HK-2 (cell line): ENCODE measurements around the gene BEST4.
"Not testable (repeated sequence)": the region's sequence is repeated elsewhere in the genome, so short reads cannot be mapped to it uniquely, and the experiment has no call there.

ENCODE experiments used
- DNase-seq: peaks from one replicate; pipeline ENCODE4 v3.0.0-alpha.2; 2018; ENCODE audit not compliant: unreplicated experiment

The BEST4 gene

DNA sequence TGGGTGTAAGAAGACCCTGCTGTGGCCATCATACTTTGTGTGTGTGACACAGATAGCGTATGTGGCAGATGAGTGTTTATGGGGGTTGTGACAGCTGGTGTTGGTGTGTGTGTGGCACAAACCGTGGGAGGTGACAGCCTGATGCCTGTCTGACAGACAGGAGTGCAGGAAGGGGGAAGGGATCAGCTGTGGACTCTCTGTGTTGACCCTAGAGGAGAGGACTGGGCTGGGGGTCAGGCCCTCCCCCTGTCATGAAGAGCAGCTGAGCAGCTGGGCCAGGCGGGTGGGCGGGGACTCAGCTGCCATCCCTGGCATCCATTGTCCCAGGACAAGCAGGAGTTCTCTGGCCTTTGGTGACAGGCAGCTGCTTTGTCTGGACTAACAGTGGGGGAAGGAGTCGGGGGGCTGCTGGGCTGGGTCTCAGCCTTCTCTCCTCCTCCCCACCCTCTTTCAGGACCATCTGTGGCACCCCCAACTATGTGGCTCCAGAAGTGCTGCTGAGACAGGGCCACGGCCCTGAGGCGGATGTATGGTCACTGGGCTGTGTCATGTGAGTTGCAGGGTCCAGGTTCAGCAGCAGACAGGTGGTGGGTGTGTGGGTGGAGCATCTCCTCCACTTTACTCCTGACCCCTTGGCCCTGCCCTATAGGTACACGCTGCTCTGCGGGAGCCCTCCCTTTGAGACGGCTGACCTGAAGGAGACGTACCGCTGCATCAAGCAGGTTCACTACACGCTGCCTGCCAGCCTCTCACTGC is 14.5 kb upstream of the BEST4 start:
- no peak for DNase-seq

DNA sequence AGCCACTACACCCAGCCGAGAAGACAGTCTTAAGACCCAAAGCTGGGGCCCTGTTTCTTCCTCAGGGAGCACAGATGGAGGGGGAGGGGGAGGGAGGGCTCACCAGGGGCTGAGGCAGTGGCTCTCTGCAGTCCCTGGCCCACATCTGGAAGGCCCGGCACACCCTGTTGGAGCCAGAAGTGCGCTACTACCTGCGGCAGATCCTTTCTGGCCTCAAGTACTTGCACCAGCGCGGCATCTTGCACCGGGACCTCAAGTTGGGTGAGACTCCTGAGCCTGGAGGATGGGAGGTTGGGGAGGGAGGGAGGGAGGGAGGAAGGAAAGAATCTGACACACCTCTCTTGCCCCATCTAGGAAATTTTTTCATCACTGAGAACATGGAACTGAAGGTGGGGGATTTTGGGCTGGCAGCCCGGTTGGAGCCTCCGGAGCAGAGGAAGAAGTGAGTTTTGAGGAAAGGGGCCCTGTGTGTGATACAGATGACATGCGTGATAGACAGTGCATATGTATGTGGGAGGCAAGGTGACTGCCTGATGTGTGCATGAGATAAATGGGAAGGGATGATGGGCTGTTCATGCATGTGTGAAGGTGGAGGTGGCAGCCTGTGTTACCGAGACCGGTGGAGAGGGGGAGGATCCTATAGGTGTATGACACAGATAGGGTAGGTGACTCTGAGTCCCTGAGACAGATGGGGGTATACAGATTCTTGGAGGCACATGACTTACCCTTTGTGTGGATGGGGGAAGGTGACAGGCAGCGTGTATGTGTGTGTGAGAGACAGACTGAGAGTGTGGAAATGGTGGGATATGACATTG is 13.7 kb upstream of the BEST4 start:
- no peak for DNase-seq

DNA sequence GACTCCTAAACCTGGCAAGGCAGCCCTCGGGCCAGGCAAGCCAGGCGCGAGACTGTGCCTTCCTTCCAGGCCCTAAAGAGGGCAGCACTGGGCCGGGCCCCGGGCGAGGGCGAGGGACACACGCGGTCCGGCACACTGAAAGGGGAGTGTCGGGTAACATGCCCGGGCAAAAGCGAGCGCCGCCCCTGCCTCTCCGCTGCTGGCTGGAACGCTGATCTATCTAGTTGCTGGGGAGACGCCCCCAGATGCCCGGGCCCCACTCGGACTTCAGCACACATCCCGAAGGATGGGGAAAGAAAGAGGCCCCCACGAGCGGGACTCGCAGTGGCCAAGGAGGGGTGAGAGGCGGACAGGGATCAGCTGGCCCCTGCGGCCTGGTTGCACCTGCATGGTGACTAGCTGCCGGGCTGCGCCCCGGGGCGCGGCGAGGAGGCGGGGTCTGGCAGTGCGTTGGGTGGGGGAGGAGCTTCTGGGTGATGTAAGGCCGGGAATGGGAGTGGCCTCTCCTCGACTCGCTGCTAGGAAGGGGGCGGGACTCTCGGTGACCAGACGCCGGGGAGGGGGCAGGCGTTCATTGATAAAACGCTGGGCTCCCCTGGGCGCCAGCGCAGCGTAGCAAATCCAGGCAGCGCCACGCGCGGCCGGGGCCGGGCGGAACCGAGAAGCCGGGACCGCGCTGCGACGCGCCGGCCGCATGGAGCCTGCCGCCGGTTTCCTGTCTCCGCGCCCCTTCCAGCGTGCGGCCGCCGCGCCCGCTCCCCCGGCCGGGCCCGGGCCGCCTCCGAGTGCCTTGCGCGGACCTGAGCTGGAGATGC is 12.0 kb upstream of the BEST4 start, which contains the start of gene PLK3:
Gene PLK3, plus strand, starts transcription at position 608 of the 815 bp plus-strand sequence. Its CDS starts 87 bp downstream, at position 695.
- peak; percentile 98 for DNase-seq

DNA sequence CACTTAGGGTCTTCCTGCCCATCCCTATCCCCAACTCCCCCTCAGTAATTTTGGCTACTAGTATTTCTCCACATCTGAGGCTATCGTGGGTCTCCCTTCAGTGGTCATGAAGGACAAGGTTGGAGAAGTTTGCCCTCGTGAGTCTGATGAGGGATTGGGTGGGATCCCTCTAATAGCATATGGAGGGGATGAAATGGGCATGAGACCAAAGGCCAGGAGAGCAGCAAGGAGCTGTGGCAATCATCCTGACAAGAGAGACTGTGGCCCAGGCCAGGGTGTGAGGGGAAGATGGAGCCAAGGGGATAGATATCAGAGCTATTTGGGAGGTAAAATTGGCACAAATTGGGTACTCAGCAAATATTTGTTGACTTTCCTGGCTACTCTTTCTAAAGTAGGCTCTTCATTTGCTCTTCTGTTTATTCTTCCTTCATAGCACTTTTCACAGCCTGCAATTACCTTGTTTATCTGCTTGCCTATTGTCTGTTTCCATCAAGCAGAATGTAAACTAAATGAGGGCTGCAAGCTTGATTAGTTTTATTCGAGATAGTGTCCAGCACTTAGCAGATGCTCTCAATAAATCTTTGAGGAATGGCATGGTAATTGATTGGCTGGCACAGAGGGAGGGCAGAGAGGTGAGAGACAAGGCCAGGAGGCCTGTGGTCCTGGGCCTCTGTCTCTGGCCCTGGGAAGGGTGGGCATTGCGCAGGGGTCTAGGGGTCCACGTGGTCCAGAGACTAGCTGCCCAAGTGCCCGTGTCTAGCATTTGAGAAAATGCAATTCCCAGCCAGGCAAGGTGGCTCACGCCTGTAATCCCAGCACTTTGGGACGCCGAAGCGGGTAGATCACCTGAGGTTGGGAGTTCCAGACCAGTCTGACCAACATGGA is 10.8 kb upstream of the BEST4 start:
- no peak for DNase-seq

DNA sequence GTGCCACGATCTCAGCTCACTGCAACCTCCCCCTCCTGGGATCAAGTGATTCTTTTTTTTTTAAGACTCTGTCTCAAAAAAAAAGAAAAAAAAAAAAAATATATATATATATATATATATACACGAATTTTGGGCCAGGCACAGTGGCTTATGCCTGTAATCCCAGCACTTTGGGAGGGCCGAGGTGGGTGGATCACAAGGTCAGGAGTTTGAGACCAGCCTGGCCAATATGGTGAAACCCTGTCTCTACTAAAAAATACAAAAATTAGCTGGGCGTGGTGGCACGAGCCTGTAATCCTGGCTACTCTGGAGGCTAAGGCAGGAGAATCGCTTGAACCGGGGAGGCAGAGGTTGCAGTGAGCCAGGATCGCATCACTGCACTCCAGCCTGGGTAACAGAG is 9.9 kb upstream of the BEST4 start:
- DNase-seq, result not testable (repeated sequence)

DNA sequence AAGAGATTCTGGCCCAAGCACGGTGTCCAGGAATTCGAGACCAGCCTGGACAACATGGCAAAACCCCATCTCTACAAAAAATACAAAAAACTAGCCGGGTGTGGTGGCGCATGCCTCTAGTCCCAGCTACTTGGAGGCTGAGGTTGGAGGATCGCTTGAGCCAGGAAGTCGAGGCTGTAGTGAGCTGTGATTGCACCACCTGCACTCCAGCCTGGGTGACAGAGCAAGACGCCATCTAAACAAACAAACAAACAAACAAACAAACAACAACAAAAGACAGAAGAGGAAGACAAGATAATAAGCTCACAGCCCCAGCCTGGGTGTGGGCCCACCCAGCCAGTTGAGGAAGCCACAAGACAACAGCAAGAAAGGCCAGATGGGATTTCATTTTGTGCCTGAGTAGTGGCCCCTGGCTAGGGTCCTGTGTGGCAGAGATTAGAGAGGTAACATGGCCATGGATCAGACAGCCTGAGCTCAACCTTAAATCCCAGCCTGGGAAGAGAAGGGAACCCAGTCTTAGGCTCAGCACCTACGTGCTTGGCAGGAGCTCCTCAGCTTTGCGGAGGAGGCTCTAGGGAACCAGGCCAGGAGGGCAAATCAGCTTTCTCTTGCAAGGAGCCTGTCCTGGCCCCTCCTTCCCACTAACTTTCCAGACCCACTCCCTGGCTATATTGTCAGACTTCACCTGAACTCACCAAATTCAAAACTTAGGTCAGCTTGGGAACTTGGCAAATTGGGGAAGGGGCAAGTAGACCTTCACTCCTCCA is 4.9 kb upstream of the BEST4 start:
- DNase-seq, result no peak

DNA sequence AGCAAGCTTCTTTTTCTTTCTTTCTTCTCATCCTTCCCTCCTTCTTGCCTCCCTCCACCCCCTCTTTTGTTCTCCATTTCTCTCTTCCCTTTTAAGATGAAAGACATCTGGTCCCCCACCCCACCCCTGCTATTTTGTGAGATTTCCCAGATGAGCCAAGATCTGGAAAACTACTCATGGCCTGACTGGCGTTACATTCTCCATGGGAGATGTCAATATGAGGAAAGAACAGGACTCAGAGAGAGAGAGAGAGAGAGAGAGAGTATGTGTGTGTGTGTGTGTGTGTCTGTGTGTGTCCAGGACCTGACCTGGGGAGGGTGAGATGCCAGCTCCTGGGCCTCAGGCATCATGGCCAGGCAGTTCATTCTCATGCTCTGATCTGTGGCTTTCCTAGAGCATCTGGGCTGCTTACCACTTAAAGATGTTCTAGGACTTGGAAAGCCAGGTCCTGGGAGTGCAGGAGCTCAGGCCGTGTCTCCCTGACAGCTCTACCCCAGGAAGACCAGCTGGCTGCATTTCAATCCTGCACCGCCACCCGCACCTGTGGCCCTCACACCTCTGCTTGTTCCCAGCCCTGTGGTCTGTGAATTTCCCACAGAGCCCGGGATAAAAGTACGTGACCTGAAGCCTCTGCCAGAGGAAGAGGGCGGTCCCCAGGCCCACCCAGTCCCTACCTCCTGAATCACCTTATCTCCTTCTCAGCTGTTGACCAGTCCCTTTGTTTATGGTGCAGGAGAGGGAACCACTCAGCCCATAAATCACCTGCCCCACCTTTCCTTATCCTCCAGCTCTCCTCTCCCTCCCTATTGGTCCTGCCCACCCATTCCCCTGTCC is 3.2 kb upstream of the BEST4 start:
- DNase-seq, result no peak

DNA sequence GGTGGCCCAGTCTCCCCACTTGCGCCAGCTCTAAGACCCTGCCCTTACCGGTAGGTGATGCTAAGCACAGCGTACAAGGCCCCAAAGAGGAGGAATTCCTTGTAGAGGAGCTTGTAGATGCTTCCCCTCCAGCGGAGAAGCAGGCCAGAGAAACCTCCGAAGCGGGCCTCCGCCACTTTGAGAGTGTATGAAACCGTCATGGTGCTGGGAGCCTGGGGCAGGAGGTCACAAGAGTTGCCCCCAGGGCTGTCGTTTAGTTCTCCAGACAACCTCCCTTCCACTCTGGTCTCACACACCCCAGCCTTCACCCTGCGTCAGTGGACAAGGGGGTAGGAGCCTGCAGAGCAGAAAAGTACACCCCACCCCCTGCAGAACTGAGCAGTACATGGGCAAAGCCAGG is 464 bp downstream of the BEST4 start:
- no peak for DNase-seq

DNA sequence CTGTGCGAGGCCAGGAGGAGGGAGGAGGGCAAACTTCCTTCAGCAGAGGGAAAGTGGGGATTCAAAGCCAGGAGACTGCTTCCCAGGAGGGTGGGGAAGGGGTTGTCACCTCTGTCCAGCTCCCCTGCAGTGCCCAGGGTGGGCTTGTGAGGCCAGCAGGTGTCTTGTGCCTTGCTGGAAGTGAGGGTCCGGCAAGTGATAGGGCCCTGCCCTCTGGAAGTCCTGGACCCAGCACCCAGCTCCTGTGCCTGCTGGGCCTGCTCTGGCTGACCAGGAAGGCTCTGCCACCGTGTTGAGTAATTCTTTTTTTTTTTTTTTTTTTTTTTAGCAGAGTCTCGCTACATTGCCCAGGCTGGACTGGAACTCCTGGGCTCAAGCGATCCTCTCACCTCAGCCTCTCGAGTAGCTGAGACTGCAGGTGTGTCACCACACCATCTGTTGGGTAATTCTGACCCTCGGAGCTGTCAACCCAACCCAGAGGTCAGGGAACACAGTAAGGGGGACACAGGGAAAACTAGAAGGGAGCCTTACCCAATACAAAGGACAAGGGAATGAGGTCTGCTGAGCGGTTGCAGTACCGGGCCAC is 1.0 kb downstream of the BEST4 start:
- DNase-seq, result no peak

DNA sequence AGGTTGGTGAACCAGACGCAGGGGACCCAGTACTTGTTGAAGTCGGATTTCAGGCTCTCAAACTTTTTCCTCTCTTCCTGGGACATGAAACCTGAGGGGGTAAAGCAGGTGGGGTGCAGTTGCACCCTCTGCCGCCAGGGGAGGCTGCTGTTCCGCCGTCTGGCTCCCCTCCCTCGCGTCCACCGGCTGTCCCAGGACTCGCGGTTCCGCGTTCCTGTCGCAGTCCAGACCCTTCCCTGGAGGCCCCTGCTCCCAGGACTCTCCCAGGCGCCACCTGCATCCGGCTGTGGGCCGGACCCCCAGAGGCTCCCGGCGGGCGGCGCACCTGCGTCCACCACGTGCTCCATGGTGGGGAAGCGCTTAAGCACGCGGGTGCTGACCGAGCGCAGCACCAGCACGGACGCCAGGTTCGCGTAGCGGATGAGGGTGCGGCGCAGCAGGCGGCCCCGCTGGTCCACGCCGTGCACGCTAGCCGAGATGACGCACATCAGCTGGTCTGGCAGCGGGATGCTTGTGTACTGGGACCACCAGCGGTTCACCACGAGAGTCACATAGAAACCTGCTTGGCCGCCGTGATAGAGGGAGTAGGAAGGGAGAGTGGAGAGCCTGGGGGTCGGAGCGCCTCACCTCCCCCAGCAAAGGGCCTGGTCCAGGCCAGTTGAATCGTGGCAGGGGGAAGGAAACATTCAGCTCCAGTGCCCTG is 1.7 kb downstream of the BEST4 start:
- no peak for DNase-seq

DNA sequence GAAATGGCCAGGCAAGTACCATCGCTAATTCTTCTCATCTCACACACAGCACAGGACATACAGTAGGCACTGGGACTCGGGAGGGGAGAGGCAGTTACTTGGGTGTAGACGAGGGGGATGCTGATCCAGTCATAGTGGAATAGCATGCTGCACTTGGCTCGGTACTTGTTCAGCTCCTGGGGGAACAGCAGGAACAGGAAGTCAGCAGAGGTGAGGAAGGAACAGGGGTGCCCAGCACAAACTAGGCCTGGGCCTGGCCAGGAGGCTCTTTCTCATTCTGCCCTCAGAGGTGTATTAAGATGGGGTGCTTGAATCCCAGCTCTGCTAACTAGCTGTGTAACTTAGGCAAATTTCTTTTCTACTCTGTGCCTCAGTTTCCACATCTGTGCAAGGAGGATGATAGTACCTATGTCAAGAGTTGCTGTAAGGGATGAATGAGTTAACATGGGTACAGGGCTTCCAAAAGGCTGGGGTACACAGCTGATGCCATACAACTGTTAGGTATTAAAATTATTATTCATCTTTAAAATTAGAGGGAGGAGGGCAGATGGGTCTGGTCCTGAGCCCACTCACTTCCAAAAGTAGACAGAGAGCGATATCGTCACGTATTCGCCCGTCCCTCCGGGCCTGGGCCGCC is 2.4 kb downstream of the BEST4 start:
- no peak for DNase-seq

DNA sequence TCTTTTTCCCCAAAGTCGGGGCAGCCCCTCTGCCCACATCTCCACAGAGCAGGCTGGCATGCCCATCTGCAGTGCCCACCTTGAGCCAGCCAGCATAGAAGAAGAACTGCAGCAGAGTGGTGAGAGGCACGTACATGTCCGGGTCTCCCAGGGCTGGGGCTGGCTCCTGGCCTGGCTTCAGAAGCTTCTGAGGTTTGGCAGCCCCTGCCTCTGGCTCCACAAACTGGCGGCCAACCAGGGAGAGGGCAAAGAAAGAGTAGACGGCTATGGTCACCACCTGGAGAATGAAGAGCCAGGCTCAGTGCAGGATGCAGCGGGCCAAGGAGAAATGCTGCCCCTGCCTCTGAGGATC is 3.0 kb downstream of the BEST4 start:
- DNase-seq, result no peak

DNA sequence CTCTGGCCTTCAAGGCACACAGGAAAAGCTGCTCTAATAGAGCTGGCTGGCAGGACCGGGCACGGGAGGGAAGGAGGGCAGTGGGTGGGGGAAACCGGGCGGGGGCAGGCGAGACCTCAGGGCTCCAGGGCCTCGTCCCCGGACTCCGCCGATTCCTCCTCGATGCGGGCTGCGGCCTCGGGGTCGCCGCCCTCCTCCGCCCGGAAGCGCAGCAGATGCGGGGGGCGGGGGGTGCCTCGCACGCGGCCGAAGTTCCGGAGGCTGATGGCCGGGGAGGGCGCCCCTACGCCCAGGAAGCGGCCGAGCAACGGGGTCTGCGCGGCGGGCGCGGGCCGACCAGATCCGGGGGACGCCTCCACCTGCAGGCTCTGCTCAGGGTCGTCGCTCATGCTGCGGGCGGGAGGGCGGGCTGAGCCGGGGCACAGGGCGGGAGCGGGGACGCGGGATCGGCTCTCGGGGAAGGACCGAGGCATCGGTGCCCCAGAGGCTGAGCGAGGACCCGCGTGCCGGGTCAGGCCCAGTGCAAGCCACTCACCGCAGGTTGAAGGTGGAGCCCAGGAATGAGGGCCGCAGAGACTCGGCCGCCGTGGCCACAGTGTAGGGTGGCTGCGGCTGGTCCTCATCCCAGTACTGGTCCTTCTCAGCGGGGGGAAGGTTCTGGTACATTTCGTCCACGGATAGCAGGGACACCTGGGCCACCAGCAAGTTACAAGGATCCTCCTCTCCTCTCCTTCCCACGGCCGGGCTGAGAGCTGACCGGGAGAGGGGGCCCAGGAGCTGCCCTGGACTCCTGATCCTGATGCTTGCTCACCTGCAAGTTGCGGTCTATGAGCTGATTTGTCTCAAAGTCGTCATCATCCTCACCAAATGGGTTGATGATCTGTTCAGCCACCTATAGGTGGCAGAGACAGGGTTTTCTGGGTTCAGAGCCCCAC is 3.6 kb downstream of the BEST4 start:
- DNase-seq, result no peak

DNA sequence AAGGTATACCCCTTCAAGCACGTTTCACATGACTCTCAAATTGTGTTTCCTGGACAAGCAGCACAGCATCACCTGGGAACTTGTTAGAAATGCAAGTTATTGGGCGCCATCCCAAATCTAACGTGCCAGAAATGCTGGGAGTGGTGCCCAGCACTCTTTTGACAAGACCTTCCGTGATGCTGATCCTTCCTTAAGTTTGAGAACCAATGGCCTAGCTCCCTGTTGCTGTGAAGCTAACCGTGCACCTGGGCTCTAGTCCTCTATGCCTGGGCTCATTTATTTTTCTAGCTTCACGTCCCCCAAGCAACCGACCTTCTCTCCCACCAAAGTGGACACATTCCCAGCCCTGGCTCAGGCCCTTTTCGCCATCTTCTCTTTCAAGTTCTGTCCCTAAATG is 4.3 kb downstream of the BEST4 start:
- DNase-seq, result no peak

DNA sequence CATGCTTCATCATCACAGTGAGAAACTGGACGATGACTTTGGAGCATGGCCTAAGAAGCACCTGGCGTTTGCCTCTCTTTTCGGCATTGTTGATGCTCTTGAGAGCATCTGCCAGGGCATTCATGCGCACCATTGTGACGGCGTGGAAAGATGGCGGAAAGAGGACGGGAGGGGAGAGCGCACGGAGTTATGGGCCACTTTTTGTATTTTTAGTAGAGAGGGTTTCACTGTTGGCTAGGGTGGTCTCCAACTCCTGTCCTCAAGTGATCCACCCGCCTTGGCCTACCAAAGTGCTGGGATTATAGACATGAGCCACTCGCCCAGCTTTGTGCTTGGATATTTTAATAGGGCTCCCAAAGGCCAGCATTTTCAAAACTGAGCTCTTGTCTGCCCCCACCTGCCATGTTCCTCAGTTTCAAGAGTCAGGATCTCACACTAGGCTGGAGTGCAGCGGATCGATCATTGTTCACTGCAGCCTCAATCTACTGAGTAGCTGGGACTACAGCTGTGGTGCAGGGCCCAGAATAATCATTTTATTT is 7.3 kb downstream of the BEST4 start:
- no peak for DNase-seq

DNA sequence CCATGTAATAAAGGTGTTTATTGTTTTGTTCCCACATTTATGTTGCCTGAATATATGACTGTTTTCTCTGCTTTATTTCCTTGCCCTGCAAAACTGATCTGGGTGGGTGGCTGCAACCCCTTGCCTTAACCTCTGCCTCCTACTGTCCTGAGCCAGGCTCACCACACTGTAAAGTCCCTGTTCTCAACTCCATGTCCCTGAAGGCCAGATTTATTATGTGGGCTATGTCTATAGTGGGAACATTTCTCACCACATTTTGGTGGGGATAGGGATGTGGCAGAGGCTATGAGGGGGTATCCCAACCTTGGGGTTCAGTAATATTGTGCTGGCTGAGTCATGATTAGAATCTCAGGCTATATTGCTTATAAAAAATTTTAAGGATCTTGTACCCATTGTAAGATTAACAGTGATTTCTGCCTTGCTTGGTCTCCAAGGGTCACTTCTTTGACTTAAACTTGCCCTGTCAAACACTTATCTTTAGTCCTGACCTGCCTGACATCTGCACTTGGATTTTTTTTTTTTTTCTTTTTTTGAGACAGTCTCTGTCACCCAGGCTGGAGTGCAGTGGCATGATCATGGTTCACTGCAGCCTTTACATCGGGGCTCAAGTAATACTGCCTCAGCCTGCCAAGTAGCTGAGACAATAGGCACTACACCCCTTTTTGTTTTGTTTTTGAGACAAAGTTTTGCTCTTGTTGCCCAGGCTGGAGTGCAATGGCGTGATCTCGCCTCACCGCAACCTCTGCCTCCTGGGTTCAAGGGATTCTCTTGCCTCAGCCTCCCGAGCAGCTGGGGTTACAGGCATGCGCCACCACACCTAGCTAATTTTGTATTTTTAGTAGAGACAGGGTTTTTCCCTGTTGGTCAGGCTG is 9.0 kb downstream of the BEST4 start:
- no peak for DNase-seq
